HG02840 (cell line): Measurements from ENCODE around the gene GAB3.
"Not testable (repeated sequence)": the region's sequence is repeated elsewhere in the genome, so short reads cannot be mapped to it uniquely, and the experiment has no call there.

ENCODE experiments used
- ATAC-seq: cut with Tn5 transposase; IDR thresholded peaks from one replicate; pipeline ENCODE4 v1.9.1; 2021; ENCODE audit warnings: mild to moderate bottlenecking, moderate library complexity, moderate number of reproducible peaks; ENCODE audit not compliant: unreplicated experiment, low FRiP score

Gene GAB3

GRCh38 chrX:154724993-154725756, 25.7 kb downstream of the GAB3 start:
- no peak for ATAC-seq

GRCh38 chrX:154721155-154721554, 29.7 kb downstream of the GAB3 start:
- ATAC-seq: no peak

- no peak for ATAC-seq
Observed at GRCh38 chrX:154720067-154720466, 30.8 kb downstream of the GAB3 start.

GRCh38 chrX:154719132-154719675, 31.7 kb downstream of the GAB3 start:
- no peak for ATAC-seq

- no peak for ATAC-seq
Observed at GRCh38 chrX:154718616-154719015, 32.3 kb downstream of the GAB3 start.

- no peak for ATAC-seq
Observed at GRCh38 chrX:154717824-154718223, 33.1 kb downstream of the GAB3 start.

GRCh38 chrX:154715825-154716224, 35.1 kb downstream of the GAB3 start:
- no peak for ATAC-seq

- ATAC-seq: no peak
Observed at GRCh38 chrX:154714925-154715324, 36.0 kb downstream of the GAB3 start.

- peak; percentile 72 for ATAC-seq
Observed at GRCh38 chrX:154712781-154713740, 37.8 kb downstream of the GAB3 start.

- ATAC-seq: no peak
Observed at GRCh38 chrX:154711264-154711663, 39.6 kb downstream of the GAB3 start.

- no peak for ATAC-seq
Observed at GRCh38 chrX:154710309-154710708, 40.6 kb downstream of the GAB3 start.

GRCh38 chrX:154698630-154699248, 52.1 kb downstream of the GAB3 start:
- no peak for ATAC-seq

GRCh38 chrX:154696676-154697045, 54.2 kb downstream of the GAB3 start:
- no peak for ATAC-seq

- ATAC-seq: no peak
Observed at GRCh38 chrX:154695911-154696675, 54.8 kb downstream of the GAB3 start.

- no peak for ATAC-seq
Observed at GRCh38 chrX:154693394-154693793, 57.5 kb downstream of the GAB3 start.

- not testable (repeated sequence) for ATAC-seq
Observed at GRCh38 chrX:154690438-154690837, 60.4 kb downstream of the GAB3 start.

- ATAC-seq: not testable (repeated sequence)
Observed at GRCh38 chrX:154672084-154672483, 78.8 kb downstream of the GAB3 start.

- not testable (repeated sequence) for ATAC-seq
Observed at GRCh38 chrX:154670848-154671247, 80.0 kb downstream of the GAB3 start.

- ATAC-seq: no peak
Observed at GRCh38 chrX:154661899-154662298, 89.0 kb downstream of the GAB3 start.

- ATAC-seq: no peak
Observed at GRCh38 chrX:154661170-154661569, 89.7 kb downstream of the GAB3 start.
